ENCODE results near the gene TM9SF1. TPM values are rescaled to one million over a fixed set of nuclear protein-coding genes. Genes with fewer than 3 reads are reported as not detected.
A peak's percentile ranks its signal among the peaks of the same experiment; 100 is the strongest.

Gene TM9SF1
- total and polyA plus RNA-seq, 2 of the 13 experiments (the other 11 are each of a cell fraction or from before 2014, with no cell fraction given), result 83.2 to 110 TPM

GRCh38 chr14:24181371-24182077 is 13.7 kb downstream of the TM9SF1 start (continued):
- no peak for TF ChIP-seq NFE2L2 (IDR thresholded peaks at IDR 0.05; ENCODE audit: low read length)
- no peak for TF ChIP-seq ZSCAN20 (CRISPR knock-in tag; IDR thresholded peaks at IDR 0.05; ENCODE audit: borderline replicate concordance)
- TF ChIP-seq HIVEP1 (CRISPR knock-in tag; IDR thresholded peaks at IDR 0.05), result 0 out of 2 replicates have a peak, but pooled peaks have one; percentile 22
- TF ChIP-seq TFDP1 (CRISPR knock-in tag; IDR thresholded peaks at IDR 0.05; ENCODE audit: borderline replicate concordance), result no peak
- no peak for TF ChIP-seq ZBTB40 (IDR thresholded peaks at IDR 0.05)
- TF ChIP-seq ZBTB40 (CRISPR knock-in tag; IDR thresholded peaks at IDR 0.05), result 0 out of 2 replicates have a peak, but pooled peaks have one; percentile 24
- TF ChIP-seq ZNF260 (CRISPR knock-in tag; IDR thresholded peaks at IDR 0.05; ENCODE audit: borderline replicate concordance, low read depth), result no peak
- no peak for TF ChIP-seq ZNF34 (CRISPR knock-in tag; IDR thresholded peaks at IDR 0.05; ENCODE audit: borderline replicate concordance)
- TF ChIP-seq ZNF644 (CRISPR knock-in tag; IDR thresholded peaks at IDR 0.05; ENCODE audit: low read depth), result no peak
- no peak for TF ChIP-seq PRMT3 (CRISPR knock-in tag; IDR thresholded peaks at IDR 0.05; ENCODE audit: borderline replicate concordance, low read depth)
- no peak for TF ChIP-seq ELF1 (CRISPR knock-in tag; IDR thresholded peaks at IDR 0.05)
- no peak for TF ChIP-seq SIN3B (IDR thresholded peaks at IDR 0.05; ENCODE audit: low read length)
- TF ChIP-seq XRCC5 (optimal IDR thresholded peaks at IDR 0.05; ENCODE audit: low read length), result no peak
- TF ChIP-seq TFAP4 (IDR thresholded peaks at IDR 0.05; ENCODE audit: borderline replicate concordance, low read depth), result no peak
- 0 out of 2 replicates have a peak, but pooled peaks have one; percentile 22 for TF ChIP-seq BORCS8-MEF2B (CRISPR knock-in tag; IDR thresholded peaks at IDR 0.05)
- TF ChIP-seq ZNF276 (CRISPR knock-in tag; IDR thresholded peaks at IDR 0.05; ENCODE audit: low read depth), result 0 out of 2 replicates have a peak, but pooled peaks have one; percentile 30
